Measurements from ENCODE around the gene KNCN.

Gene KNCN

GRCh38 chr1:46576596-46576995, 25.1 kb upstream of the KNCN start:
- Mint-ChIP-seq H3K27me3 (no peaks in the 10 kb centered on the region), H3K4me3 (no peak overlapping the region), H3K4me1 (peaks cover 11% of the 10 kb centered on the region), H3K36me3 (peaks cover 6% of the 10 kb centered on the region), H3K27ac (no peak overlapping the region), H3K9me3 (no peaks in the 10 kb centered on the region)

GRCh38 chr1:46575778-46576177, 24.3 kb upstream of the KNCN start:
- H3K27ac Mint-ChIP-seq, result no peak overlapping the region
- no peak overlapping the region for H3K4me3 Mint-ChIP-seq
- H3K4me1 Mint-ChIP-seq, result peaks cover 4% of the 10 kb centered on the region
- no peaks in the 10 kb centered on the region for H3K27me3 Mint-ChIP-seq
- peaks cover 6% of the 10 kb centered on the region for H3K36me3 Mint-ChIP-seq
- no peaks in the 10 kb centered on the region for H3K9me3 Mint-ChIP-seq

GRCh38 chr1:46575300-46575699, 23.9 kb upstream of the KNCN start:
- no peaks in the 10 kb centered on the region for H3K4me1 Mint-ChIP-seq
- H3K27ac Mint-ChIP-seq, result no peak overlapping the region
- H3K27me3 Mint-ChIP-seq, result no peaks in the 10 kb centered on the region
- H3K36me3 Mint-ChIP-seq, result peaks cover 5% of the 10 kb centered on the region
- H3K9me3 Mint-ChIP-seq, result no peaks in the 10 kb centered on the region
- H3K4me3 Mint-ChIP-seq, result no peak overlapping the region

DNA sequence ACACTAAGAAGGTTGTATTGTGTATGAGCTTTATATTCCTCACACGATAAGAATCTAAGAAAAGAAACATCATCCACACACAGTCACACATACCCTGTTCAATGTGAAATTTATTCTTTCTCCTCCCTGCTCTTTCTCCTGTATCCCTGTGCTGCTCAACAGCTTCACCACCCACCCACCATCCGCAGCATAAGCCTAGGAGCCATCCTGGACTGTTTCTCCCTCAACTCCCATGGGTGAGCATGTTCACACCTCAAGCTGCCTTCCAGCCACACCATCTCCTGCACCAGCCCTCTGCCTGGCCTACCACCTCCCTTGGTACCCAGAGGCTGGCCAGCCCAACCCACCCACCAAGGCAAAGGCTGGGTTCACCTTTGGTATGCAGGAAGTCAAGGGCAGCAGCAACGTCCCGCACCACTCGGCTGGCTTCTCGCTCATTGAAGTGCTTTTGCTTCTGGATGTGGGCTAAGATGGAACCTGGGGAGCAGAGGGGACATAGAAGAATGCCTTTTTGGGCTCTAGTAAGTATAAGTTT, 20.3 kb upstream of the KNCN start:
- H3K9me3 Mint-ChIP-seq, result no peaks in the 10 kb centered on the region
- H3K36me3 Mint-ChIP-seq, result peaks cover 8% of the 10 kb centered on the region
- H3K4me1 Mint-ChIP-seq, result no peaks in the 10 kb centered on the region
- no peak overlapping the region for H3K27ac Mint-ChIP-seq
- H3K4me3 Mint-ChIP-seq, result no peak overlapping the region
- no peaks in the 10 kb centered on the region for H3K27me3 Mint-ChIP-seq

DNA sequence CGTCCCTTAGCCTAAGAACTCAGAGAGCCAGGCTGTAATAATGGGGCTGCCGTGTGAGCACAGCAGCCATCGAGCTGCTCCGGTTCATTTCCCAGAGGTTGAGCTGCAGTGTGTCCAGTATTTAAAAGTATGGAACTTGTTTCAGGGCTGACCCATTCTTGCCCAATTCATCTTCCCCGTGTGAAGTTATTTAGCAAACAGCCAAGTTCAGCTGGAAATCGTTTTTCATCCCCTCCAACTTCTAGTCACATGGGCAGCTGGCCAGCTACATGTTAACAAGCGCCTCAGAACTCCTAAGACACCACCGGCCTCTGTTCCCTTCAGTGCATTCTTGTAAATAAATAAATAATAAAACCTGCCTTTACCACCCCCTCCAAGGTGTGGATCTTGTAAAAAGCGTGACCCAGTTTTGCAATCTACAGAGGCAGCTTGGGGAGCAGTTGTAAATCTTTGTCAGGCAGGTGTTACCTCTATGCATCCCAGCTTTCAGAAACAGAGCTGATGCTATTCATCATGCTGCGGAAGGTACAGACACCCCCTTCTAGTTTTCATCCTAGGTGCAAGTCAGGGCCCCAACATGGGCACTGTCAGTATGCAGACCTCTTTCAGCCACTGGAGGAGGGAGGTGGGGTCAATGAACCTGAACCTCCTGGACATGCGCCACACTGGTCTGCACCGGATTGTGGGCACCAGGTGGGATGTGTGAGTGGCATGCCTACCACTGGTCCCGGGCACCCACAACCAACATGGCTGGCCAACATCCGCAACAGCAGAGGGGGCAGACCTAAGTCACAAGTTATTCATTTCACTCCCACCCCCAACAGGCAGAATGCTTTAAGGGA, 18.7 kb upstream of the KNCN start:
- Mint-ChIP-seq H3K9me3 (no peaks in the 10 kb centered on the region), H3K4me3 (no peak overlapping the region), H3K27me3 (no peaks in the 10 kb centered on the region), H3K4me1 (no peaks in the 10 kb centered on the region), H3K27ac (no peak overlapping the region), H3K36me3 (peaks cover 12% of the 10 kb centered on the region)

GRCh38 chr1:46569116-46569515, 17.7 kb upstream of the KNCN start:
- H3K9me3 Mint-ChIP-seq, result no peaks in the 10 kb centered on the region

GRCh38 chr1:46568461-46568891, 17.0 kb upstream of the KNCN start:
- Mint-ChIP-seq H3K4me3 (no peak overlapping the region), H3K9me3 (no peaks in the 10 kb centered on the region), H3K27me3 (no peaks in the 10 kb centered on the region), H3K27ac (no peak overlapping the region), H3K36me3 (peaks cover 15% of the 10 kb centered on the region), H3K4me1 (no peaks in the 10 kb centered on the region)

More at GRCh38 chr1:46569116-46569515, 17.7 kb upstream of the KNCN start:
- Mint-ChIP-seq H3K4me3 (no peak overlapping the region), H3K4me1 (no peaks in the 10 kb centered on the region), H3K27me3 (no peaks in the 10 kb centered on the region), H3K27ac (no peak overlapping the region), H3K36me3 (peaks cover 16% of the 10 kb centered on the region)

DNA sequence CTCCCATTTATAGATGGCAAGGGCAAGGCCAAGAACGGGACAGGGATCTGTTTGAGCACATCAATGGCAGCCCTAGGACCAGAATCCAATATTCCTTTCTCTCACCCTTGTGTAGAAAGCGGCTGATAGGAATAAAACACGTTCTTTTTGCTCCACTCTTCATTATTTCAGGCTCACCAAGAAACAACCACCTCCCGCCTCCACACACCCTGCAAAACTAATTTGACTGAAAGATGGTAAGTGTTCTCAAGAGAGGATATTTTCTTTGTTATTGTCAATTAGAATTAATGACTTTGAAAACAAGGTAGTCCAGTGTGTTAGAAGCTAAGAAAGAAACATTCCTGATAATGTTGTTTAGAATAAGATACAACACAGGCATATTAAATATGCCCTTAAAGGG, 11.9 kb upstream of the KNCN start:
- Mint-ChIP-seq H3K9me3 (no peaks in the 10 kb centered on the region), H3K36me3 (peaks cover 16% of the 10 kb centered on the region), H3K27me3 (no peaks in the 10 kb centered on the region), H3K27ac (no peak overlapping the region), H3K4me3 (no peak overlapping the region), H3K4me1 (no peaks in the 10 kb centered on the region)

DNA sequence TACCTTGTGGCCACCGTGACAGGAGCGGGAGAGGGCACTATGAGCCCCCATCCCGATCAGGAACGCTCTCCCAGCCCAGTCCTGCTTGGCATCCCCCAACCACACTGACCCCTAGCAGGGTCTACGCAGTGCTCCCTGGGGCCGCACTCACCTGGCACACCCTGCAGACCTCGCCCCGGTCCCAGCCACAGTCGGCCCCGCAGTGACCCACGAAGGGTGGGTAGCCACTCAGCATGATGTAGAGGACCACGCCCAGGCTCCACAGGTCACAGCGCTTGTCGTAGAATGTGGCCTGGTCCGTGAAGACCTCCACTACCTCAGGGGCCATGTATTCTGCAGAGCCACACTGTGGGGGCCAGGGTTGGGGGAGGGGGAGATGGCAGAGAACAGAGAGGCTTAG, 11.1 kb upstream of the KNCN start:
- Mint-ChIP-seq H3K4me3 (no peak overlapping the region), H3K36me3 (peaks cover 12% of the 10 kb centered on the region), H3K4me1 (no peaks in the 10 kb centered on the region), H3K27ac (no peak overlapping the region), H3K9me3 (no peaks in the 10 kb centered on the region), H3K27me3 (no peaks in the 10 kb centered on the region)

- Mint-ChIP-seq H3K27me3 (no peaks in the 10 kb centered on the region), H3K36me3 (peaks cover 2% of the 10 kb centered on the region), H3K9me3 (no peaks in the 10 kb centered on the region)
Observed at GRCh38 chr1:46558966-46559365, 7.5 kb upstream of the KNCN start.

DNA sequence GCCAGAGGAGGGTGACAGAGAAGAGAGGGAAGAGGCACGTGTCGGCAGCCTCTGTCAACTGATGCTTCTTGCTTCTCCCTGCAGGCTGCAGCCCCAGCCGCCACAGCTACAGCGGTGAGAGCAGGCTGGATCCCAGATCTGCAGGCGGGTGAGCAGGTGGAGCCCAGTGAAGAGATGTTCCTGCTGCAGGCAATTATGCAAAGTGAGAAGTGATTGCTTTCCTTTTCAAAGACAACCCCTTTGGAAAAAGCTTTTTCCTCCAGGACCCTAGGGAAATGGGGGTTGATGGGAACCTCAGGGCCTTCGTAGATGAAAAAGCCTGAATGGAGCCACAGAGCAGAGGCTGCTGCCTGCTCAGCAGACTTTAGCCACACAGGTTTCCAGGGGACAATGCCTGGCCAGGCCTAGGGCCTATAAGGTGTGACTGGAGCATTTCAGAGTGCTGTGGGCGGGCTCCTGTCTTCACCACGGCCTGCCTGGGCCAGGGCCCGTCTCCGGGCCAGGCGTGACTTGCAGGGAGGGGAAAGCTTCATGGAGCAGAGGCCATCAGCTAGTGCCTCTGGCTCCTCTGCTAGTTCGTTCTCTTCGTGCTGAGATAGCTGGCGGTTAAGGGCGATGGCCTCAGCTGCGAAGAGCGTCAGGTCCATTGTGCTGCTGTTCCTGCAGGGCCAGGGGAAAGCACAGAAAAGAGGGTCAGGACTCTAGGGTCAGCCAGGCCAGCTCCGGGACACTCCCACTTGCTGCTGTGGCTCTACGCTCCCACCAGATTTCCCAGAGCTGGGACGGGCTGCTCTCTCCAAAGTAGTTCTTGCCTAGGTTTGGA, 6.9 kb upstream of the KNCN start:
- Mint-ChIP-seq H3K4me3 (no peak overlapping the region), H3K27me3 (no peaks in the 10 kb centered on the region), H3K9me3 (no peaks in the 10 kb centered on the region), H3K27ac (no peak overlapping the region), H3K36me3 (peaks cover 2% of the 10 kb centered on the region), H3K4me1 (no peaks in the 10 kb centered on the region)

More at GRCh38 chr1:46558966-46559365, 7.5 kb upstream of the KNCN start:
- H3K4me3 Mint-ChIP-seq, result no peak overlapping the region
- H3K27ac Mint-ChIP-seq, result no peak overlapping the region
- no peaks in the 10 kb centered on the region for H3K4me1 Mint-ChIP-seq

DNA sequence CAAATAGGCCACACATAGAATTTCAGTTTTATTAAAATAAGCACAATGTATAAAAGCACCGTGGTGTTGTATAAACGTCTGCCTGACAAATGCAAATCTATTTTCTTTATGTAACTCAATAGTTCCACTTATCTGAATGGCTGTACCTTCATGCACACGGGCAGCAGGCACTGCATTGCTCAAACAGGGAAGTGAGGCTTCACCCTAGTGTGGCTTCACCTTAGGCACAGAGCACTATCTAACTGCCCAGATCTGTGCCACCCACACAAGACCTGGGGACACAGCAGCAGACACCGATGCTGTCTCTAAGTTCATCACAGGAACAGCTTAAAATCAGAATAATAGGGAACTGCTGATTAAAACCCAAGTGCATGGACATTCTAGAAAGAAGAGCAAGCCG, 6.0 kb upstream of the KNCN start:
- H3K36me3 Mint-ChIP-seq, result peaks cover under 1% of the 10 kb centered on the region
- no peaks in the 10 kb centered on the region for H3K27me3 Mint-ChIP-seq
- no peak overlapping the region for H3K27ac Mint-ChIP-seq
- H3K9me3 Mint-ChIP-seq, result no peaks in the 10 kb centered on the region
- no peak overlapping the region for H3K4me3 Mint-ChIP-seq
- H3K4me1 Mint-ChIP-seq, result no peaks in the 10 kb centered on the region

- no peaks in the 10 kb centered on the region for H3K4me1 Mint-ChIP-seq
- no peaks in the 10 kb centered on the region for H3K9me3 Mint-ChIP-seq
- no peak overlapping the region for H3K27ac Mint-ChIP-seq
- H3K36me3 Mint-ChIP-seq, result no peaks in the 10 kb centered on the region
- H3K4me3 Mint-ChIP-seq, result no peak overlapping the region
- no peaks in the 10 kb centered on the region for H3K27me3 Mint-ChIP-seq
Observed at GRCh38 chr1:46556822-46557221, 5.4 kb upstream of the KNCN start.

- Mint-ChIP-seq H3K27me3 (no peaks in the 10 kb centered on the region), H3K36me3 (no peaks in the 10 kb centered on the region), H3K4me3 (no peak overlapping the region), H3K27ac (no peak overlapping the region), H3K4me1 (no peaks in the 10 kb centered on the region), H3K9me3 (no peaks in the 10 kb centered on the region)
Observed at GRCh38 chr1:46555826-46556619, 4.6 kb upstream of the KNCN start.

DNA sequence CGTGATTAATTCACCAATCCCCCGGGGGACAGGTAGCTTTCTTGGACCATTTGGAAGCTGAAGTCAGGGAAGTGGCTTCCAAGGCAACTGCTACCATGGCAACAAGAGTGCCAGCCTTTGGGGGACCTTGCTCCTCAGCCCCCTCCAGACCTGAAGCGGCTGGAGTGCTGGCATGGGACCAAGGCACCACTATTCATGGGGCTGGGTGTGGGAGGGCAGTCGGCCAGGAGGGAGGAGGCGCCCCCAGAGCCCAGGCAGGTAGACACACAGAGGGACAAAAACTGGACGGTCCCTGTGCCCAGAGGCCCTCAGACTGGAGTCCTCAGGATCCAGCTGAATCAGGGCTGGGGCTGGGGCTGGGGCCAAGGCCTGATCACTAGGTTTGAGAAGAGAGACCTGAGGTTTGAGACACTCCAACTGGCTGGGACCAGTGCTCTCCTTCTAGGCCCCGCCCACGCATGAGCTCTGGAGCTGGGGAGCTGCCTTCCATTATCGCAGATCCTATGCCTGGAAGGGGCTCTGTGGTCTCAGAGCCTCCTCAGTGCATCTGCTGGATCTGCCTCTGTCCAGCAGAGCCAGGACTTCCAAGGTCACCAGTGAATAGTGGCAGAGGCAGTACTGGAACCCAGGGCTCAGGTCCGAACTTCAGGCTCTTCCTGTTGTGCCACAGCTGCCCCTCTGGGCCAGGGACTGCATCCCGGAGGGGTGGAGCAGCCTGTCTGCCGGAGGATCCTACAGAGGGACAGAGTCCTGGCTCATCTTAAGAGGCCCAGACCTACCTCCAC, 3.3 kb upstream of the KNCN start:
- Mint-ChIP-seq H3K27me3 (no peaks in the 10 kb centered on the region), H3K27ac (no peak overlapping the region), H3K4me1 (peaks cover 2% of the 10 kb centered on the region)

More for the DNA sequence above, 3.3 kb upstream of the KNCN start:
- Mint-ChIP-seq H3K36me3 (no peaks in the 10 kb centered on the region), H3K9me3 (no peaks in the 10 kb centered on the region), H3K4me3 (no peak overlapping the region)
